GM12878 (cell line): ENCODE measurements around the gene GALK2. TPM values are rescaled to one million over a fixed set of nuclear protein-coding genes. Genes with fewer than 3 reads are reported as not detected.

Experiments used
- BHLHE40 ChIP-seq, 2 experiments: fragments of 450-650 bp in 1 of 2; IDR thresholded peaks; 2 replicates each; pipeline ENCODE4 v1.6.1; 2011 to 2017; ENCODE audit warnings: low read depth in 2 of 2, borderline replicate concordance in 1 of 2, improper control_type of control experiment in 1 of 2, low read length in 1 of 2, mild to moderate bottlenecking in 1 of 2
- DPF2 ChIP-seq: fragments of 450-650 bp; IDR thresholded peaks from 2 replicates; pipeline ENCODE4 v1.6.1; 2017; ENCODE audit warnings: mild to moderate bottlenecking
- EP300 ChIP-seq, 2 experiments: fragments of 150-350 bp in 1 of 2; IDR thresholded peaks; 2 replicates each; pipeline ENCODE4 v1.6.1; 2011 to 2012; ENCODE audit warnings: low read depth in 2 of 2, low read length in 2 of 2, borderline replicate concordance in 1 of 2, improper control_type of control experiment in 1 of 2, inconsistent platforms in 1 of 2; ENCODE audit not compliant: control insufficient read depth in 1 of 2
- ESRRA ChIP-seq: IDR thresholded peaks from 2 replicates; pipeline ENCODE4 v1.6.1; 2012; ENCODE audit warnings: mild to moderate bottlenecking, low read length, improper control_type of control experiment
- FOS ChIP-seq: IDR thresholded peaks from 3 replicates; pipeline ENCODE4 v1.6.1; 2011; ENCODE audit warnings: borderline replicate concordance; ENCODE audit not compliant: insufficient read length; ENCODE audit errors: extremely low read depth
- GATAD2B ChIP-seq: fragments of 450-650 bp; conservative IDR thresholded peaks from 2 replicates; pipeline ENCODE4 v1.6.1; 2017; ENCODE audit warnings: low read depth, mild to moderate bottlenecking, moderate library complexity
- HDAC2 ChIP-seq: fragments of 200-600 bp; sonication (generic); IDR thresholded peaks from 2 replicates; pipeline ENCODE4 v1.6.1; 2017
- HDAC6 ChIP-seq: fragments of 200-600 bp; sonication (generic); IDR thresholded peaks from one replicate; pipeline ENCODE4 v1.8.0; 2017; ENCODE audit warnings: antibody characterized with exemption; ENCODE audit not compliant: unreplicated experiment
- MYC ChIP-seq: IDR thresholded peaks from 2 replicates; pipeline ENCODE4 v1.6.1; 2011; ENCODE audit warnings: mild to moderate bottlenecking, low read length, moderate library complexity, inconsistent platforms; ENCODE audit not compliant: insufficient read depth, insufficient replicate concordance, insufficient read length, severe bottlenecking
- NFYA ChIP-seq: IDR thresholded peaks from 2 replicates; pipeline ENCODE4 v1.6.1; 2011; ENCODE audit warnings: low read depth, mild to moderate bottlenecking, low read length, improper control_type of control experiment, borderline replicate concordance
- NR2F1 ChIP-seq: fragments of 450-650 bp; conservative IDR thresholded peaks from 2 replicates; pipeline ENCODE4 v1.6.1; 2017; ENCODE audit warnings: mild to moderate bottlenecking
- PRDM15 ChIP-seq: fragments of 450-650 bp; formaldehyde crosslinking; IDR thresholded peaks from 2 replicates; pipeline ENCODE4 v1.4.0; 2020; ENCODE audit warnings: mild to moderate bottlenecking, moderate library complexity
- SMC3 ChIP-seq: IDR thresholded peaks from 2 replicates; pipeline ENCODE4 v1.6.1; 2011; ENCODE audit warnings: low read length, improper control_type of control experiment, borderline replicate concordance
- SRF ChIP-seq, 2 experiments: IDR thresholded peaks; 2 replicates each; pipeline ENCODE4 v1.6.1; 2011; ENCODE audit warnings: low read depth in 2 of 2, low read length in 2 of 2, mild to moderate bottlenecking in 1 of 2, moderate library complexity in 1 of 2
- TARDBP ChIP-seq: IDR thresholded peaks from 2 replicates; pipeline ENCODE4 v1.6.1; 2016; ENCODE audit warnings: borderline replicate concordance
- TBL1XR1 ChIP-seq: IDR thresholded peaks from 2 replicates; pipeline ENCODE4 v1.6.1; 2012; ENCODE audit warnings: low read depth, low read length, improper control_type of control experiment
- WRNIP1 ChIP-seq: IDR thresholded peaks from 2 replicates; pipeline ENCODE4 v1.6.1; 2011; ENCODE audit warnings: low read depth, low read length, improper control_type of control experiment, borderline replicate concordance
- ZNF207 ChIP-seq: fragments of 450-650 bp; IDR thresholded peaks from 2 replicates; pipeline ENCODE4 v1.6.1; 2014; ENCODE audit warnings: antibody characterized with exemption, mild to moderate bottlenecking, borderline replicate concordance
- ZNF217 ChIP-seq: fragments of 450-650 bp; IDR thresholded peaks from 2 replicates; pipeline ENCODE4 v1.6.1; 2017; ENCODE audit warnings: antibody characterized with exemption, mild to moderate bottlenecking
- ZNF622 ChIP-seq: fragments of 450-650 bp; IDR thresholded peaks from 2 replicates; pipeline ENCODE4 v1.6.1; 2017; ENCODE audit warnings: mild to moderate bottlenecking, inconsistent platforms
- ZSCAN29 ChIP-seq: fragments of 450-650 bp; IDR thresholded peaks from 2 replicates; pipeline ENCODE4 v1.6.1; 2017; ENCODE audit warnings: mild to moderate bottlenecking, moderate library complexity
- polyA plus RNA-seq, 11 experiments: library from polyadenylated mRNA; depleted of rRNA in 4 of 11; unstranded in 6 of 11; stranded (reverse) in 5 of 11; fragments of >200 nt; fragmentation: Nextera tagmentation in 4 of 11; fragmentation: Illumina TruSeq in 1 of 11; extraction: Ambion mirVana in 4 of 11; extraction: Trizol in 1 of 11; gene quantifications; 1 replicate in 1 of 11; 2 replicates in 10 of 11; pipeline versions ENCODE4 v1.2.1 to v1.2.3, GENCODE V29; 2011 to 2016; ENCODE audit warnings: inconsistent platforms in 2 of 11, missing spikeins in 2 of 11, low read depth in 1 of 11
- total RNA-seq, 4 experiments: library from RNA; depleted of rRNA in 3 of 4; stranded (reverse); fragments of >200 nt in 3 of 4; fragmentation: Illumina TruSeq in 1 of 4; extraction: Trizol in 1 of 4; gene quantifications; 2 replicates each; pipeline versions ENCODE4 v1.2.1 to v1.2.3, GENCODE V29; 2013 to 2021
- TF ChIP-seq, protein P1 (sequence below): IDR thresholded peaks from 2 replicates; pipeline ENCODE4 v1.6.1; 2011; ENCODE audit warnings: low read depth, mild to moderate bottlenecking, low read length, moderate library complexity, borderline replicate concordance; ENCODE audit errors: extremely low read depth
- TF ChIP-seq, protein P2 (sequence below): fragments of 450-650 bp; IDR thresholded peaks from 2 replicates; pipeline ENCODE4 v1.6.1; 2018; ENCODE audit warnings: mild to moderate bottlenecking, low read depth, moderate library complexity; ENCODE audit not compliant: partially characterized antibody

GALK2 gene
- total and polyA plus RNA-seq, 10 of the 15 experiments (the other 5 are each of a cell fraction or from before 2014, with no cell fraction given) = 11.9 to 26.7 (median 15.4) TPM

- TF ChIP-seq HDAC6 = no peak
- TF ChIP-seq ESRRA = 0 out of 2 replicates have a peak, but pooled peaks have one; percentile 9
- TF ChIP-seq ZNF217 = no peak
- no peak for TF ChIP-seq ZSCAN29
- TF ChIP-seq ZNF207 = peak; percentile 96; the same call in 1 of the 2 replicates
- peak in 1 of 2 experiments; percentile 90; a peak in 2 of 4 replicates for TF ChIP-seq SRF (IDR thresholded peaks at IDR 0.05; ENCODE audit: low read depth in 2 of 2, low read length in 2 of 2)
- TF ChIP-seq NR2F1 = no peak
- TF ChIP-seq EP300 (IDR thresholded peaks at IDR 0.05; ENCODE audit: borderline replicate concordance in 1 of 2, control insufficient read depth in 1 of 2, low read depth in 2 of 2, low read length in 2 of 2) = no peak
- peak; percentile 98 for TF ChIP-seq WRNIP1
- no peak; the same call in 1 of the 2 replicates for TF ChIP-seq GATAD2B
- TF ChIP-seq TARDBP = no peak
- TF ChIP-seq, protein P1, sequence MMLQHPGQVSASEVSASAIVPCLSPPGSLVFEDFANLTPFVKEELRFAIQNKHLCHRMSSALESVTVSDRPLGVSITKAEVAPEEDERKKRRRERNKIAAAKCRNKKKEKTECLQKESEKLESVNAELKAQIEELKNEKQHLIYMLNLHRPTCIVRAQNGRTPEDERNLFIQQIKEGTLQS = no peak
- TF ChIP-seq FOS = no peak
- TF ChIP-seq MYC = no peak
- 0 out of 2 replicates have a peak, but pooled peaks have one; percentile 38 for TF ChIP-seq DPF2
- no peak for TF ChIP-seq SMC3
- no peak for TF ChIP-seq HDAC2
- peak; percentile 75 for TF ChIP-seq TBL1XR1
- no peak for TF ChIP-seq PRDM15 (CRISPR knock-in tag)
- TF ChIP-seq ZNF622 = no peak
- peak; percentile 31 to 53; a peak in 2 of 4 replicates for TF ChIP-seq BHLHE40 (IDR thresholded peaks at IDR 0.05; ENCODE audit: borderline replicate concordance in 1 of 2, low read depth in 2 of 2, low read length in 1 of 2)
- TF ChIP-seq, protein P2, sequence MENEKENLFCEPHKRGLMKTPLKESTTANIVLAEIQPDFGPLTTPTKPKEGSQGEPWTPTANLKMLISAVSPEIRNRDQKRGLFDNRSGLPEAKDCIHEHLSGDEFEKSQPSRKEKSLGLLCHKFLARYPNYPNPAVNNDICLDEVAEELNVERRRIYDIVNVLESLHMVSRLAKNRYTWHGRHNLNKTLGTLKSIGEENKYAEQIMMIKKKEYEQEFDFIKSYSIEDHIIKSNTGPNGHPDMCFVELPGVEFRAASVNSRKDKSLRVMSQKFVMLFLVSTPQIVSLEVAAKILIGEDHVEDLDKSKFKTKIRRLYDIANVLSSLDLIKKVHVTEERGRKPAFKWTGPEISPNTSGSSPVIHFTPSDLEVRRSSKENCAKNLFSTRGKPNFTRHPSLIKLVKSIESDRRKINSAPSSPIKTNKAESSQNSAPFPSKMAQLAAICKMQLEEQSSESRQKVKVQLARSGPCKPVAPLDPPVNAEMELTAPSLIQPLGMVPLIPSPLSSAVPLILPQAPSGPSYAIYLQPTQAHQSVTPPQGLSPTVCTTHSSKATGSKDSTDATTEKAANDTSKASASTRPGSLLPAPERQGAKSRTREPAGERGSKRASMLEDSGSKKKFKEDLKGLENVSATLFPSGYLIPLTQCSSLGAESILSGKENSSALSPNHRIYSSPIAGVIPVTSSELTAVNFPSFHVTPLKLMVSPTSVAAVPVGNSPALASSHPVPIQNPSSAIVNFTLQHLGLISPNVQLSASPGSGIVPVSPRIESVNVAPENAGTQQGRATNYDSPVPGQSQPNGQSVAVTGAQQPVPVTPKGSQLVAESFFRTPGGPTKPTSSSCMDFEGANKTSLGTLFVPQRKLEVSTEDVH = peak; percentile 95
- TF ChIP-seq NFYA = no peak
Measured at GRCh38 chr15:49155110-49155833, 14.8 kb upstream of the GALK2 start, which contains the start of gene COPS2 (continued).
